ENCODE results near the gene MXD1. TPM values are rescaled to one million over a fixed set of nuclear protein-coding genes. Genes with fewer than 3 reads are reported as not detected.

The MXD1 gene, protein sequence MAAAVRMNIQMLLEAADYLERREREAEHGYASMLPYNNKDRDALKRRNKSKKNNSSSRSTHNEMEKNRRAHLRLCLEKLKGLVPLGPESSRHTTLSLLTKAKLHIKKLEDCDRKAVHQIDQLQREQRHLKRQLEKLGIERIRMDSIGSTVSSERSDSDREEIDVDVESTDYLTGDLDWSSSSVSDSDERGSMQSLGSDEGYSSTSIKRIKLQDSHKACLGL
- total RNA-seq: 1.3 and 2.2 TPM in 2 replicates

DNA sequence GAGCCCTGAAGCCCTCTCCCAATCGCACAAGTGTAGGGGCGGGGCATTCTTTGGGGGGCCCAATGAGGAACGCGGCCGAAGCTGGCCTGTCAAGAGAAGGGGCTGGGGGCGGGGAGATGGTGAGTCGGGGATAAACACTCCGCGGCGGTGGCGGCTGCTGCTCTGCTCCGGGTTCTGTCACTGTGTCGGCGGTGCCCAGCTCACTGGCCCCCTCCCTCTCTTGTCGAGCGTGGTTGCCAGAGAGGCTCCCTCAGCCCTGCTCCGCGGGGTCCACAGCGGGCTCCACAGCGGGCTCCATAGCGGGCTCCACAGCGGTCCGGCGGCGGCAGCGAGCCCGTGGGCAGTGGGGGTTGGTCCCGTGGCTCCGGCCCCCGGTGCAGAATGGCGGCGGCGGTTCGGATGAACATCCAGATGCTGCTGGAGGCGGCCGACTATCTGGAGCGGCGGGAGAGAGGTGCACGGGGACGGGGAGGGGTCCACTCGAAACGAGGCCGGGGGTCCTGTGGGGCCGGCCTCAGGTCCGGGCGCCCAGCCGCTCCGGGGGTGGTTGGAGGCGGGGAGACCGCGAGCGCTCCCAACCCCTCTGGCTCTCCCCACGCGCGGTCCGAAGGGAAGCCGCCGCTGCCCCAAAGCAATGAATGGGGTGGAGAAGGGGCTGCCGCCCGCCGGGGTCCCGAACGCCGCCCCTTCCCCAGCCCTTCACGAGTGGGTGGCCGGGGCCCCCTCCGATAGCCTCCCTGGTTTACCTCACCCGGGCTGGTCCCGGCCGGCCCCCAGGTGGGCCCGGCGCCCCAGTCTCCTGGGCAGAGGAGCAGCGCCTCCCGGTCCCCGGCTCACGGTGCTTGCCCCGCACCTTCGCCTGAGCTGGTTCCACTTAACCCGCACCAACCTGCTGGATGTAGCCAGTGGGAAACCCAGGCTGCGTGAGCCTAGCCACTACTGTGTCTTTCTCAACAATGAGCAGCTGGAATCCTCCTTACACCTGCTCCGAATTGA lies at the start of gene MXD1:
MXD1 (plus strand) TSS at position 160 of the 996 bp plus-strand sequence; CDS start at position 382, 222 bp downstream.

DNA sequence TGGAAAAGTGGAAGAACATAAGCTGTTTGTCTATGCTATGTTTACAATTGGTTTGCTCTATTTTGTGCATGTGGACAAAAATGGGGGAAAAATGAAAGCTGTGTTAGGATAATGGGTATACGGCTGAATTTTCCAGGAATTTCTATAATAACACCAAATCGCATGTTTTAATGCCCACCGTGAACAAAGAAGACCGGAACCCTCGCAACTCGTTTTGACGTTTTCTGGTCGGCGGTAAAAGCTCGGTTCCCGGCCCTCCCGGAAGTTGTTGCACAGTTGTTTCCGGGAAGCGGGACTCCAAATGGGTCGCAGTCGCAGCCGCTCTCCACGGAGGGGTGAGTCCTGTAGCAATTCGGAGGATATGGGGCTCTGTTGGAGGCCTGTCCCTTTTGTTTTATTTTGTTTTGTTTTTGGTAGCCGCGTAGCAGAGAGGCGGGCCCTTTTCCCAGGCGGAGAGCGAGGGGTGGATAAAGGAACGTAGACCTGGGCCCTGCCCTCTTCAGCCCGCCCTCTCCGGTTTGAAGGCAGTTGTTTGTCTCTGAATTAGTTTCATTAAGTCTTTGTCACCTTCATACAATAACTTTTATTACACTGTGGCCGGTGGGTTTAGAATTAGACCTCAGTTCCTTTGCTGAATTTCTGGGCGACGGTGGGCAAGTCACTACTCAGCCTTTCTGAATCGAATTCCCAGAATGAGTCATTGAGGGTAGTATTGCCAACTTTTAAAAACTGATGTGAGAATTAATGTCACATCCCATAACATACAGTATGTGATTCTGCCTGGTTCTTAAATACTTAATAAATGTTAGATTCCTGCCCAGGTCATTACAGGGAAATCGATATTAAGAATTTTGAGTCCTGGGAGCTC lies 21.0 kb upstream of the MXD1 start, which contains the start of gene SNRNP27:
SNRNP27 (plus strand) TSS at position 273 of the 868 bp plus-strand sequence; CDS start at position 302, 29 bp downstream.

DNA sequence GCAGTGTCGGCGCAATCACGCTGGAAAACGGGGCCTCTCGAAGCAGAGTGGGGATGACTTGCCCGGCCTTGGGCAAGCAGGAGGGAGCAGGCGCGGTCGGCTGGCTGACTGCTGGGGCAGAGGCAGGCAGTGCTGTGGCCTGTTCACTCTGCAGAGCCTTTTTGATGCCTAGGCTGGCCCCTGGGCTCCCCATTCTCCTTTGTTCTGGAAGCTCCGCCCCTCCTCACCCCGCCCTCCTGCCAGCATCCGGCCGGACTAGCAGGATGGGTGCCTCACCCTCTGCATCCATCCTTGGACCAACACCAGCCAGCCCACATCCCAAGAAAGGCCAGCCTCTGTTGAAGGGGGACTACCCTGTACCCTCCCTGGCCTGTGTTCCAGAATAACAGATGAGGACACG lies 46.6 kb downstream of the MXD1 start, which contains the start of gene ASPRV1:
ASPRV1 (minus strand) TSS at position 136 of the 400 bp plus-strand sequence. CDS start 195 bp downstream, outside the sequence.

Other genes starting within 250 kb of the MXD1 start
- gene ANXA4, start 173.0 kb upstream of the MXD1 start, total RNA-seq: 28.8 and 29.3 TPM in 2 replicates
- 6.4 and 8.4 TPM in 2 replicates for gene GMCL1, start 85.4 kb upstream of the MXD1 start, total RNA-seq
- 51.0 and 85.2 TPM in 2 replicates for gene SNRNP27, start 21.2 kb upstream of the MXD1 start, total RNA-seq
- gene ASPRV1, start 46.5 kb downstream of the MXD1 start, total RNA-seq: 0.34 TPM in 1 of 2 replicates, not detected in the other
- gene PCBP1, start 172.4 kb downstream of the MXD1 start, total RNA-seq: 99.7 and 109 TPM in 2 replicates

Data from bronchus fibroblast of lung (primary cell).